ENCODE data around the gene PPP1R3F. TPM values are rescaled to one million over a fixed set of nuclear protein-coding genes. Genes with fewer than 3 reads are reported as not detected.

PPP1R3F gene
- total and polyA plus RNA-seq, 2 donors (not counting 1 experiment from before 2014, with no cell fraction given): 3.7 to 10.2 TPM

DNA sequence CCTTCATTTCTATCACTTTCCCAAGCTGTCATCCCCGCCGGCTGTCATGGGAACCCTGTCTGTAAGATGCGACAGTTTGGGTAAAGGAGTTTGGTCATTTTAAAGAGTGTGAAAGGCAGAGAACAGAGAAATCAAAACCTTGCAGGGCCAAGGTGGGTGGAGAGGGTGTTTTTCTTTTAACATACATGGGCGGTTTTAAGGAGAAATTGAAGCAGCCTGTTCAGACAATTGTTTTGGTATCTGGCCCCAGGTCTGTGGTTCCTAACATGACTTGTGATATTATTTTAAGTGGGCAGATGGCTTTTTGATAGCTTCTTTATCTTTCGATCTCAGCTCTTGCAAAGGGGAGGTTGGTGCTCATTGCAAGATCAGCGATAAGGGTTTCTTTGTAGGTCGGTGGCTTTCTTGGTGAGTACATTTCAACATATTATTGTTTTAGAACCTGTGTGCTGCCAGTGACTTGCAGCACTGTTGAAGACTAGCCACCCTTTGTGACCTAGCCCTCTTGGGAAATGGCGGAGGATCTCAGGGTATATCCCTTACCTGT, 3.7 kb downstream of the PPP1R3F start:
- H3K9me3 Mint-ChIP-seq (ENCODE audit: insufficient read depth): no peaks in the 10 kb centered on the region
- H3K27ac ChIP-seq (ENCODE audit: low read length in 2 of 2): no peak overlapping the region
- H3K27me3 Mint-ChIP-seq: no peaks in the 10 kb centered on the region
- H3K27me3 ChIP-seq (replicated peaks in 1 of 4; ENCODE audit: control extremely low read depth in 1 of 4, control insufficient read depth in 3 of 4, insufficient read depth in 4 of 4, low read length in 3 of 4): no peaks in the 10 kb centered on the region
- H3K36me3 ChIP-seq (replicated peaks in 1 of 2; ENCODE audit: control extremely low read depth in 1 of 2, control insufficient read depth in 1 of 2, extremely low read depth in 1 of 2, insufficient read depth in 2 of 2, low read length in 1 of 2): no peaks in the 10 kb centered on the region
- intact Hi-C loops (cut with micrococcal nuclease): no loop called here
- H3K9me3 ChIP-seq (ENCODE audit: control extremely low read depth in 1 of 3, control insufficient read depth in 2 of 3, insufficient read depth in 1 of 3, low read length in 2 of 3): no peaks in the 10 kb centered on the region
- H3K9ac ChIP-seq (ENCODE audit: low read length): no peak overlapping the region
- H2AFZ ChIP-seq (ENCODE audit: insufficient read depth, low read depth, low read length, poor library complexity, severe bottlenecking): no peak overlapping the region
- no peak overlapping the region for H3K4me3 Mint-ChIP-seq
- H3K4me1 ChIP-seq (ENCODE audit: control insufficient read depth in 2 of 2, insufficient read depth in 2 of 2, low read length in 2 of 2): peaks cover 23 to 35% of the 10 kb centered on the region in 2 donors
- H3K27ac Mint-ChIP-seq: no peak overlapping the region
- peaks cover 52% of the 10 kb centered on the region for H3K4me1 Mint-ChIP-seq
- DNase-seq (no peak), ATAC-seq (ENCODE audit: low read depth) (no peak)
- POLR2A ChIA-PET: no interaction called here
- no peaks in the 10 kb centered on the region for H4K20me1 ChIP-seq (ENCODE audit: control insufficient read depth, insufficient read depth, low read length, poor library complexity, severe bottlenecking)
- TF ChIP-seq EZH2 (IDR thresholded peaks at IDR 0.05; ENCODE audit: borderline replicate concordance, insufficient read depth, low read depth, low read length, poor library complexity, severe bottlenecking): no peak
- TF ChIP-seq, protein P1, sequence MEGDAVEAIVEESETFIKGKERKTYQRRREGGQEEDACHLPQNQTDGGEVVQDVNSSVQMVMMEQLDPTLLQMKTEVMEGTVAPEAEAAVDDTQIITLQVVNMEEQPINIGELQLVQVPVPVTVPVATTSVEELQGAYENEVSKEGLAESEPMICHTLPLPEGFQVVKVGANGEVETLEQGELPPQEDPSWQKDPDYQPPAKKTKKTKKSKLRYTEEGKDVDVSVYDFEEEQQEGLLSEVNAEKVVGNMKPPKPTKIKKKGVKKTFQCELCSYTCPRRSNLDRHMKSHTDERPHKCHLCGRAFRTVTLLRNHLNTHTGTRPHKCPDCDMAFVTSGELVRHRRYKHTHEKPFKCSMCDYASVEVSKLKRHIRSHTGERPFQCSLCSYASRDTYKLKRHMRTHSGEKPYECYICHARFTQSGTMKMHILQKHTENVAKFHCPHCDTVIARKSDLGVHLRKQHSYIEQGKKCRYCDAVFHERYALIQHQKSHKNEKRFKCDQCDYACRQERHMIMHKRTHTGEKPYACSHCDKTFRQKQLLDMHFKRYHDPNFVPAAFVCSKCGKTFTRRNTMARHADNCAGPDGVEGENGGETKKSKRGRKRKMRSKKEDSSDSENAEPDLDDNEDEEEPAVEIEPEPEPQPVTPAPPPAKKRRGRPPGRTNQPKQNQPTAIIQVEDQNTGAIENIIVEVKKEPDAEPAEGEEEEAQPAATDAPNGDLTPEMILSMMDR (IDR thresholded peaks at IDR 0.05): no peak
- H3K4me3 ChIP-seq (ENCODE audit: control extremely low read depth in 1 of 5, extremely low read depth in 1 of 5, insufficient read depth in 1 of 5, low read depth in 2 of 5, low read length in 4 of 5): no peak overlapping the region
- CTCF ChIA-PET: no interaction called here
- no peak overlapping the region for H3K4me2 ChIP-seq (replicated peaks; ENCODE audit: low read depth, low read length, poor library complexity, severe bottlenecking)
- peaks cover 25% of the 10 kb centered on the region for H3K79me2 ChIP-seq (ENCODE audit: control insufficient read depth, insufficient read depth, low read length)
- 92% methylated on average over 2 of the region's 8 CpGs for WGBS (ENCODE audit: insufficient coverage)

DNA sequence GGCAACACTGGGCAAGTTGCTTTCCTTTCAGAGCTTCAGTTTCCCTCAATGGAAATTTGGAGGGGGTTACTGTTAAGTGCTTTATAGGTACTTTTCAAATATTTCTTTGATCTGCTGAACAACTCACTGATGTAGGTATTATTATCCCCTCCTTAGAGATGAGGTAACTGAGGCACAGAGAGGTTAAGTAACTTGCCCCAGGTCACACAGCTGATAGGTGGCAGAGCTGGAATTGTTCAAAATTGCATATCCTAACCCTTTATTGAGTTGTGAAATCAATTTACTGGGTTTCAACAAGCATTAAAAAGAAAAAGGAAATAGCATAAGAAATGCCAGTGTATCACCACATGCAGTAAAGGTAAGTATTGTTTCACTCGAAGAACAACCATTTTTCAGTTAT, 6.6 kb downstream of the PPP1R3F start:
- no peaks in the 10 kb centered on the region for H3K27me3 Mint-ChIP-seq
- Histone ChIP-seq H4K20me1 (ENCODE audit: control insufficient read depth, insufficient read depth, low read length, poor library complexity, severe bottlenecking) (no peaks in the 10 kb centered on the region), H3K79me2 (ENCODE audit: control insufficient read depth, insufficient read depth, low read length) (peaks cover 20% of the 10 kb centered on the region), H3K9me3 (ENCODE audit: control extremely low read depth in 1 of 3, control insufficient read depth in 2 of 3, insufficient read depth in 1 of 3, low read length in 2 of 3) (no peaks in the 10 kb centered on the region), H2AFZ (ENCODE audit: insufficient read depth, low read depth, low read length, poor library complexity, severe bottlenecking) (no peak overlapping the region), H3K27me3 (replicated peaks in 1 of 4; ENCODE audit: control extremely low read depth in 1 of 4, control insufficient read depth in 3 of 4, insufficient read depth in 4 of 4, low read length in 3 of 4) (no peaks in the 10 kb centered on the region), H3K4me2 (replicated peaks; ENCODE audit: low read depth, low read length, poor library complexity, severe bottlenecking) (no peak overlapping the region), H3K4me1 (ENCODE audit: control insufficient read depth in 2 of 2, insufficient read depth in 2 of 2, low read length in 2 of 2) (peaks cover 15 to 22% of the 10 kb centered on the region in 2 donors), H3K9ac (ENCODE audit: low read length) (no peak overlapping the region), H3K36me3 (replicated peaks in 1 of 2; ENCODE audit: control extremely low read depth in 1 of 2, control insufficient read depth in 1 of 2, extremely low read depth in 1 of 2, insufficient read depth in 2 of 2, low read length in 1 of 2) (no peaks in the 10 kb centered on the region), H3K27ac (ENCODE audit: low read length in 2 of 2) (no peak overlapping the region), H3K4me3 (ENCODE audit: control extremely low read depth in 1 of 5, extremely low read depth in 1 of 5, insufficient read depth in 1 of 5, low read depth in 2 of 5, low read length in 4 of 5) (no peak overlapping the region)
- no peak for DNase-seq
- ChIA-PET POLR2A (no interaction called here), CTCF (no interaction called here)
- no peak for TF ChIP-seq EZH2 (IDR thresholded peaks at IDR 0.05; ENCODE audit: borderline replicate concordance, insufficient read depth, low read depth, low read length, poor library complexity, severe bottlenecking)
- TF ChIP-seq, protein P1 (IDR thresholded peaks at IDR 0.05): no peak
- ATAC-seq (ENCODE audit: low read depth): no peak
- no peak overlapping the region for H3K27ac Mint-ChIP-seq
- intact Hi-C loops (cut with micrococcal nuclease): no loop called here
- H3K4me1 Mint-ChIP-seq: peaks cover 40% of the 10 kb centered on the region
- H3K4me3 Mint-ChIP-seq: no peak overlapping the region
- no peaks in the 10 kb centered on the region for H3K9me3 Mint-ChIP-seq (ENCODE audit: insufficient read depth)
- WGBS (ENCODE audit: insufficient coverage): no CpG with 5 or more reads among the region's 1 CpG

Measured in B cell (primary cell).